ENCODE data around the gene SOX10. TPM values are rescaled to one million over a fixed set of nuclear protein-coding genes. Genes with fewer than 3 reads are reported as not detected.
A peak's percentile ranks its signal among the peaks of the same experiment; 100 is the strongest.
"Not testable (repeated sequence)": the region's sequence is repeated elsewhere in the genome, so short reads cannot be mapped to it uniquely, and the experiment has no call there.

SOX10 gene
- total and polyA plus RNA-seq, 9 of the 15 experiments (the other 6 are each of a cell fraction or from before 2014, with no cell fraction given): not detected

DNA sequence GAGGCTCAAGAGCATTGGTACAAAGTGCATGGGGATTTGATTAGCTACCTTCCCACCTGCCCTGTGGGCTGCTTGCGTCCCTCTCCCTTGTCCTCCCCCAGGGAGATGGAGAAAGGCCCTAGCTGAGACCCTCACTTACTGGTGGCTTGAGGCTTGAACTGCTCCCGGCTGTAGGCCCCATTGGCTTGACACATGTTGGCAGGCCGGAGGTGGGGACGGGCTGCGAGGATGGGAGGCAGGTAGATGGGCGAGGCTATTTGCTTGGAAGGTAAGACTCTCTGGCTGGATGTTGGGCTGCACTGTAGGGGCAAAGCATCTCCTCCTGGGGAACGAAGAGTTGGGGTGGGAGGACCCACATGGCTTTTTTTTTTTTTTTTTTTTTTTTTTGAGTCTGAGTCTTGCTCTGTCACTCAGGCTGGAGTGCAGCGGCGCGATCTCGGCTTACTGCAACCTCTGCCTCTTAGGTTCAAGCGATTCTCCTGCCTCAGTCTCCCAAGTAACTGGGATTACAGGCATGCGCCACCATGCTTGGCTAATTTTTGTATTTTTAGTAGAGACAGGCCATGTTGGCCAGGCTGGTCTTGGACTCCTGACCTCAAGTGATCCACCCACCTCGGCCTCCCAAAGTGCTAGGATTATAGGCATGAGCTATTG is 37.1 kb downstream of the SOX10 start:
- H3K27ac ChIP-seq (ENCODE audit: extremely low read depth, low read depth, low read length); H3K4me3 ChIP-seq; H3K9ac ChIP-seq (ENCODE audit: insufficient read depth in 1 of 2, low read depth in 2 of 2, low read length in 2 of 2); BruUV-seq (replicated peaks); H3K9me1 ChIP-seq (ENCODE audit: control insufficient read depth, insufficient read depth, low read length); H3K9me3 ChIP-seq (replicated peaks; ENCODE audit: control insufficient read depth, insufficient read depth, low read depth, low read length); H2AFZ ChIP-seq (ENCODE audit: low read depth, low read length); in situ Hi-C loops (cut with MboI); H3K79me2 ChIP-seq (ENCODE audit: control insufficient read depth, insufficient read depth, low read length); H4K20me1 ChIP-seq (replicated peaks; ENCODE audit: control insufficient read depth, insufficient read depth, low read length); FAIRE-seq; H3K4me1 ChIP-seq (replicated peaks in 1 of 2; ENCODE audit: control insufficient read depth in 2 of 2, insufficient read depth in 2 of 2, low read length in 2 of 2); H3K4me2 ChIP-seq (ENCODE audit: insufficient read depth, low read length); H3K27me3 ChIP-seq (ENCODE audit: control insufficient read depth in 2 of 2, insufficient read depth in 2 of 2, low read length in 2 of 2); ATAC-seq; DNase-seq (ENCODE audit: extremely low read depth in 1 of 4, low spot score in 3 of 4); CTCF ChIA-PET (ENCODE audit: low intra/inter-chr PET ratio); intact Hi-C loops (cut with micrococcal nuclease); H3K36me3 ChIP-seq (ENCODE audit: control insufficient read depth, insufficient read depth, low read length): not testable (repeated sequence)
- POLR2A ChIA-PET: interaction anchor here (0.6 to 1.1 kb wide), 3 partner anchors 9 to 103 kb away, joined by 3 read pairs; partner anchors contain the start of gene ANKRD54
- WGBS (ENCODE audit: insufficient coverage, low coverage, missing lambda C conversion rate): 85% methylated on average over 6 of the region's 14 CpGs
- TF ChIP-seq POLR2G (IDR thresholded peaks at IDR 0.05; ENCODE audit: low read depth, low read length): 0 out of 2 replicates have a peak, but pooled peaks have one; percentile 31

DNA sequence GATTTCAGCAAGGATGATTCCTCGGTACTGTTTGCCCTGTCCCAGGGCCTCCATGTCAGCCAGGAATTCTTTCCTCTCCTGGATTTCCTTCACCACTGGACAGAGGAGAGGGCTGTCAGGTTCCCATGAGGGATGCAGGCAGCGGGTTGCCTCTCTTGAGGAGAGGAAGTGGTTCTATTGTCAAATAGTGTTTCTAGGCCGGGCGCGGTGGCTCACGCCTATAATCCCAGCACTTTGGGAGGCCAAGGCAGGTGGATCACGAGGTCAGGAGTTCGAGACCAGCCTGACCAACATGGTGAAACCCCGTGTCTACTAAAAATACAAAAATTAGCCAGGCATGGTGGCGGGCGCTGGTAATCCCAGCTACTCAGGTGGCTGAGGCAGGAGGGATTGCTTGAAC is 39.9 kb downstream of the SOX10 start:
- H3K79me2 ChIP-seq (ENCODE audit: control insufficient read depth, insufficient read depth, low read length); POLR2A ChIA-PET; H3K9me3 ChIP-seq (replicated peaks; ENCODE audit: control insufficient read depth, insufficient read depth, low read depth, low read length); FAIRE-seq; H2AFZ ChIP-seq (ENCODE audit: low read depth, low read length); H3K27me3 ChIP-seq (ENCODE audit: control insufficient read depth in 2 of 2, insufficient read depth in 2 of 2, low read length in 2 of 2); DNase-seq (ENCODE audit: extremely low read depth in 1 of 4, low spot score in 3 of 4); BruUV-seq (replicated peaks); intact Hi-C loops (cut with micrococcal nuclease); H3K4me1 ChIP-seq (replicated peaks in 1 of 2; ENCODE audit: control insufficient read depth in 2 of 2, insufficient read depth in 2 of 2, low read length in 2 of 2); H3K9me1 ChIP-seq (ENCODE audit: control insufficient read depth, insufficient read depth, low read length); H3K9ac ChIP-seq (ENCODE audit: insufficient read depth in 1 of 2, low read depth in 2 of 2, low read length in 2 of 2); H3K27ac ChIP-seq (ENCODE audit: extremely low read depth, low read depth, low read length); ATAC-seq; CTCF ChIA-PET (ENCODE audit: low intra/inter-chr PET ratio); in situ Hi-C loops (cut with MboI); H3K4me2 ChIP-seq (ENCODE audit: insufficient read depth, low read length); H4K20me1 ChIP-seq (replicated peaks; ENCODE audit: control insufficient read depth, insufficient read depth, low read length); H3K4me3 ChIP-seq; H3K36me3 ChIP-seq (ENCODE audit: control insufficient read depth, insufficient read depth, low read length): not testable (repeated sequence)
- WGBS (ENCODE audit: insufficient coverage, low coverage, missing lambda C conversion rate): 74% methylated on average over 2 of the region's 11 CpGs
